ENCODE results near the gene UBE2O.

The UBE2O gene

GRCh38 chr17:76492989-76493501 is 40.1 kb upstream of the UBE2O start:
- H3K4me3 ChIP-seq (ENCODE audit: control insufficient read depth, low read depth, low read length), result no peak overlapping the region
- DNase-seq (ENCODE audit: low read depth), result peak; percentile 63
- no peak for TF ChIP-seq CTCF (conservative IDR thresholded peaks at IDR 0.05; ENCODE audit: control insufficient read depth, insufficient read depth, low read depth, low read length)

DNA sequence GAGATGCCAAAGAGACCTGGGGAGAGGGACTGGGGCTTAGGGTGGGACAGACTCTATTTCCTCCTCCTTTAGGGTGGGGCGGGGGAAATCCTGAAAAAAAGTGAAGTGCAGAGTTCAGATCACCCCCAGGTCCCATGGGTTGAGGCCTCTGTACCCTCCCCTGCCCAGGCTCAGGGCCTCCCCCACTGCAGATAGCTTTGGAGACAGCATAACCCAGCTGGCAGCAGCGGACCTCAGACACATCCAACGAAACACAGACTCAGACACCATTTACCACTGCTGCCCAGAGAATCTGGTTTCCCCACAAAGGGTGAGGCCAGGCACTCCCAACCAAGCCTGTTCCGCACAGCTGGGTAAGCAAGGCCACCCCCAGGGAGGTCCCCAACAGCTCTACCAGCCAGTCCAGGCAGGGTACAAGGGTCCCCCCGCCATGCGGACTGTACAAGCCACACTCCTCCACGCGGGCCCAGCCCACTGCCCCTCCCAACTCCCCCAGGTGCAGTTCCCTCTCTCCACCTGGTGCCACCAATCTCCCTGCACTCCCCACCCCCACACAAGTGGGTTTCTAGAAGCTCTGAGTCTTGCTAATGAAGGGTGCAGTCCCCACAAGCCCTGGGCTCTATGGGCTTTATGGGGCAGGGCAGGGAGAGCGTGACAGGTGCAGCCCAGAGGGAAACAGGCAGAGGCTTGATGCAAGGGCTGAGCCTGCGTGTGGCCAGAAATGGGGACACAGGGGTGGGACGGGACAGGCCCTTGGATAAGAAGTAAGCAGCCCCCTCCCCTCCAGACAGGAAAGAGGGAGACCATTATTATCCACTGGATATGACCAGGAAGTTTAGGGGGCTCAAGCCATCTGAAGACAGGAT is 39.4 kb upstream of the UBE2O start:
- DNase-seq (ENCODE audit: low read depth), result no peak
- no peak overlapping the region for H3K4me3 ChIP-seq (ENCODE audit: control insufficient read depth, low read depth, low read length)
- TF ChIP-seq CTCF (conservative IDR thresholded peaks at IDR 0.05; ENCODE audit: control insufficient read depth, insufficient read depth, low read depth, low read length), result no peak

- no peak overlapping the region for H3K4me3 ChIP-seq (ENCODE audit: control insufficient read depth, low read depth, low read length)
- no peak for TF ChIP-seq CTCF (conservative IDR thresholded peaks at IDR 0.05; ENCODE audit: control insufficient read depth, insufficient read depth, low read depth, low read length)
- no peak for DNase-seq (ENCODE audit: low read depth)
Measured at GRCh38 chr17:76491271-76492122, 38.5 kb upstream of the UBE2O start.

DNA sequence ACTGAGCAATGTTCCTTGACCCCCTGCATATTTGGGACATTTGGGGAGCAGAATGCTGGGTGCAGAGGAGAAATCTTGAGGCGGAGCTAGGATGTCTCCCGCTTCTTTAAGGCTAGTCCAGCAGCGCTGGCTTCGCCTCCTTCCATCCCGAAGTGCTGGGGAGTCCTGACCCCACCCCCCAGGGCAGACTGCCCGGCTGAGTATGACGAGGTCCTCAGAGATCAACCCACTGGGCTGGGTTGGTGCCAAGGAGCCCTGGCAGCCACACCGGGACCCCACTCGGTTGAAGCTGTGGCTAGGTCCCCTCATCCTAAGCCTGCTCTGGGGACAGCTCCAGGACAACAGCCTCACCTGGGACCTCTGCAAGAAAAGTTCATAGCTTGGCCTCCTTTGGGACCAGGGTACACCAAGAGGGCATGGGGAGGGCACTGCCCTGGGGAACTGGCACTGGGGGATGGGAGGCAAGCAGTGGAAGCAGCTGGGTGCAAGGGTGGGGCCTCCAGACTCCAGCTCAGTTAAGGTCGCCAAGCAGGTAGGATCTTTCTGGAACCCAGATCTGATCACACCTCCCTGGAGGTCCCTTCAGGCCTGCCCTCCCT is 37.3 kb upstream of the UBE2O start:
- no peak overlapping the region for H3K4me3 ChIP-seq (ENCODE audit: control insufficient read depth, low read depth, low read length)
- TF ChIP-seq CTCF (conservative IDR thresholded peaks at IDR 0.05; ENCODE audit: control insufficient read depth, insufficient read depth, low read depth, low read length), result no peak
- DNase-seq (ENCODE audit: low read depth), result no peak

GRCh38 chr17:76487451-76488192 is 34.7 kb upstream of the UBE2O start:
- no peak for DNase-seq (ENCODE audit: low read depth)
- no peak overlapping the region for H3K4me3 ChIP-seq (ENCODE audit: control insufficient read depth, low read depth, low read length)
- TF ChIP-seq CTCF (conservative IDR thresholded peaks at IDR 0.05; ENCODE audit: control insufficient read depth, insufficient read depth, low read depth, low read length), result no peak

GRCh38 chr17:76485569-76485968 is 32.6 kb upstream of the UBE2O start:
- H3K4me3 ChIP-seq (ENCODE audit: control insufficient read depth, low read depth, low read length), result no peak overlapping the region
- TF ChIP-seq CTCF (conservative IDR thresholded peaks at IDR 0.05; ENCODE audit: control insufficient read depth, insufficient read depth, low read depth, low read length), result no peak
- no peak for DNase-seq (ENCODE audit: low read depth)

Measured in fibroblast of mammary gland (primary cell).